OCI-LY7 (cell line): ENCODE results near the gene TLE1. TPM values are rescaled to one million over a fixed set of nuclear protein-coding genes. Genes with fewer than 3 reads are reported as not detected.

Source experiments
- BruUV-seq: library from RNA; stranded (reverse); fragments of 400-500 nt; replicated peaks from 2 replicates; lab custom pipeline; 2021; lab: Mats Ljungman, UMichigan
- CTCF ChIA-PET: fragments of 300-600 bp; sonication (Branson Sonifier 250); formaldehyde crosslinking; loops from one replicate; lab custom pipeline; 2022; ENCODE audit warnings: antibody characterized with exemption; ENCODE audit not compliant: unreplicated experiment; lab: Charles Lee
- POLR2A ChIA-PET: fragments of 300-600 bp; sonication (Branson Sonifier 250); formaldehyde crosslinking; loops from one replicate; lab custom pipeline; 2022; ENCODE audit warnings: antibody characterized with exemption; lab: Charles Lee
- DNase-seq: peaks from one replicate; pipeline ENCODE4 v3.0.0-alpha.2; 2015; ENCODE audit warnings: low spot score
- H2AFZ ChIP-seq: fragments of 200-600 bp; sonication (generic), shearing (Covaris generic); 2 replicates; pipeline ENCODE4 v1.6.1; 2014; ENCODE audit warnings: mild to moderate bottlenecking, antibody characterized with exemption, low read length, moderate library complexity
- H3K27ac ChIP-seq: fragments of 200-600 bp; sonication (generic); 2 replicates; pipeline ENCODE4 v1.5.1; 2014; ENCODE audit warnings: mixed run types, low read depth, mild to moderate bottlenecking, moderate library complexity, low read length, inconsistent platforms; ENCODE audit not compliant: poor library complexity, severe bottlenecking
- H3K36me3 ChIP-seq: fragments of 200-600 bp; sonication (generic); 2 replicates; pipeline ENCODE4 v1.6.1; 2014; ENCODE audit warnings: mild to moderate bottlenecking, antibody characterized with exemption, low read length, moderate library complexity, mixed read lengths; ENCODE audit not compliant: insufficient read depth
- H3K4me1 ChIP-seq: fragments of 200-600 bp; sonication (generic); 2 replicates; pipeline ENCODE4 v1.5.1; 2014; ENCODE audit warnings: mild to moderate bottlenecking, low read length; ENCODE audit not compliant: insufficient read depth, poor library complexity, severe bottlenecking
- H3K4me2 ChIP-seq: fragments of 200-600 bp; sonication (generic); 2 replicates; pipeline ENCODE4 v1.6.1; 2014; ENCODE audit warnings: mild to moderate bottlenecking, low read length
- H3K4me3 ChIP-seq: fragments of 200-600 bp; sonication (generic); 2 replicates; pipeline ENCODE4 v1.5.1; 2014; ENCODE audit warnings: mild to moderate bottlenecking, low read depth, low read length; ENCODE audit not compliant: poor library complexity, severe bottlenecking
- H3K79me2 ChIP-seq: fragments of 200-600 bp; sonication (generic); 2 replicates; pipeline ENCODE4 v1.6.1; 2016; ENCODE audit warnings: low read depth, mild to moderate bottlenecking, low read length, moderate library complexity, mixed read lengths; ENCODE audit not compliant: insufficient read depth
- H3K9me2 ChIP-seq: fragments of 200-600 bp; sonication (generic); 2 replicates; pipeline ENCODE4 v1.6.1; 2016; ENCODE audit warnings: mild to moderate bottlenecking, low read length, mixed read lengths; ENCODE audit not compliant: insufficient read depth
- H3K9me3 ChIP-seq: fragments of 200-600 bp; sonication (generic); 2 replicates; pipeline ENCODE4 v1.6.1; 2014; ENCODE audit warnings: mild to moderate bottlenecking, mixed run types, low read length, mixed read lengths
- H4K20me1 ChIP-seq: fragments of 200-600 bp; sonication (generic); 2 replicates; pipeline ENCODE4 v1.6.1; 2014; ENCODE audit warnings: mild to moderate bottlenecking, antibody characterized with exemption, low read length, moderate library complexity, mixed read lengths; ENCODE audit not compliant: insufficient read depth
- EZH2phosphoT487 ChIP-seq: fragments of 200-600 bp; sonication (generic); IDR thresholded peaks from 2 replicates; pipeline ENCODE4 v1.6.1; 2018; ENCODE audit warnings: low read depth, borderline replicate concordance, mild to moderate bottlenecking, mixed run types, antibody characterized with exemption, low read length, moderate library complexity, mixed read lengths
- intact Hi-C: fragments of 100-400 bp; cut with micrococcal nuclease; formaldehyde crosslinking; loops from one replicate; pipeline ENCODE4 v1.10.0; 2022; ENCODE audit not compliant: unreplicated experiment
- total RNA-seq, 2 experiments: library from RNA; depleted of rRNA in 1 of 2; stranded (reverse); fragments of >200 nt in 1 of 2; shearing (Covaris generic) in 1 of 2; gene quantifications; 2 replicates each; pipeline ENCODE4 v1.2.3, GENCODE V29; 2014 to 2022
- TF ChIP-seq, protein P1 (sequence below): fragments of 200-600 bp; sonication (generic); conservative IDR thresholded peaks from 2 replicates; pipeline ENCODE4 v1.5.1; 2014; ENCODE audit warnings: mild to moderate bottlenecking, antibody characterized with exemption, low read length, moderate library complexity, mixed read lengths

The TLE1 gene
- total RNA-seq, 2 experiments from 2014 or later, result 0.13 TPM; not detected in 1

DNA sequence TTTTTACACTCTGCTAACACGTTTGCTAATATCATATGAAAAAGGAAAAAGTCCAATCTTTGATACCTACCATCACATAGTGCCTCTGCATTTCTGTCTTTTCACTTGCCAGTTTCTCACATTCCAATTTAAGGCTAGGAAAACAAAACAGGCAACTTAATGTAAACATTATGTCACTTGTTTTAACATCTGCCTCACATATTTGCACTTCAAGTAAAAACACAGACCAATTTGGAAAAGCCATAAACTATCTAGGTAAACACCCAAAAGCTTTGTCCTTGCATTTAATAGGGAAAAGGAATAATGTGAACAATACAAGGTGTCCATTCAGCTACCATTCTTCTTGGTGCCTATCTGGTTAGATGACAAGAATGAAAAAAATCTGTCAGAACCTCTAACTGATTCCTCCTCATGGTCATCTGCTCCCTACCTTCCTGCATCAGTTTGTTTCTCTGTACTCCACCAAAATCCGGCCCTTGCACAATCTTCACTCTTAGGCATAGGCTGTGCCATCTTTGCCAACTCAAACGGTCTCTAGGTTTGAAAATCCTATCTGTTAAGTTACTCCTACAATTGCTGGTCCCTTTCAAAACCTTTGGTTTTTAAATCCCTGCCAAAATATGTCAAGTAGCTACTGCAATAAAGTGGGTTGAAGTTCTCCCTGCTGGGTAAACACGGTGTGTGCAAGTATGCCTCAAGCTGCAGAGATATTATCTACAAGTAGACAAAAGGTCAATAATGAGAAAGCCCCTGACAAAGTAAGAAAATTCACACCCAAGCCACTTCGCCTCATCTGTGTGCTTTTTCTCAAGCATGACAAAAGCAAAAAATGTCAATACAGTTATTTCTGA, 3.4 kb downstream of the TLE1 start:
- H3K79me2 ChIP-seq, result no peaks in the 10 kb centered on the region
- intact Hi-C loops, result no loop called here
- H3K9me3 ChIP-seq, result no peaks in the 10 kb centered on the region
- H3K27ac ChIP-seq, result no peak overlapping the region
- H3K9me2 ChIP-seq, result no peaks in the 10 kb centered on the region
- no peaks in the 10 kb centered on the region for H4K20me1 ChIP-seq
- ChIA-PET CTCF (no interaction called here), POLR2A (no interaction called here)
- H3K4me2 ChIP-seq, result no peak overlapping the region
- H2AFZ ChIP-seq, result no peak overlapping the region
- H3K36me3 ChIP-seq, result no peaks in the 10 kb centered on the region
- TF ChIP-seq, protein P1, sequence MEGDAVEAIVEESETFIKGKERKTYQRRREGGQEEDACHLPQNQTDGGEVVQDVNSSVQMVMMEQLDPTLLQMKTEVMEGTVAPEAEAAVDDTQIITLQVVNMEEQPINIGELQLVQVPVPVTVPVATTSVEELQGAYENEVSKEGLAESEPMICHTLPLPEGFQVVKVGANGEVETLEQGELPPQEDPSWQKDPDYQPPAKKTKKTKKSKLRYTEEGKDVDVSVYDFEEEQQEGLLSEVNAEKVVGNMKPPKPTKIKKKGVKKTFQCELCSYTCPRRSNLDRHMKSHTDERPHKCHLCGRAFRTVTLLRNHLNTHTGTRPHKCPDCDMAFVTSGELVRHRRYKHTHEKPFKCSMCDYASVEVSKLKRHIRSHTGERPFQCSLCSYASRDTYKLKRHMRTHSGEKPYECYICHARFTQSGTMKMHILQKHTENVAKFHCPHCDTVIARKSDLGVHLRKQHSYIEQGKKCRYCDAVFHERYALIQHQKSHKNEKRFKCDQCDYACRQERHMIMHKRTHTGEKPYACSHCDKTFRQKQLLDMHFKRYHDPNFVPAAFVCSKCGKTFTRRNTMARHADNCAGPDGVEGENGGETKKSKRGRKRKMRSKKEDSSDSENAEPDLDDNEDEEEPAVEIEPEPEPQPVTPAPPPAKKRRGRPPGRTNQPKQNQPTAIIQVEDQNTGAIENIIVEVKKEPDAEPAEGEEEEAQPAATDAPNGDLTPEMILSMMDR, result no peak
- no peak for TF ChIP-seq EZH2phosphoT487
- BruUV-seq, result no TSS peak
- H3K4me3 ChIP-seq, result no peak overlapping the region
- H3K4me1 ChIP-seq, result no peaks in the 10 kb centered on the region
- DNase-seq, result no peak

DNA sequence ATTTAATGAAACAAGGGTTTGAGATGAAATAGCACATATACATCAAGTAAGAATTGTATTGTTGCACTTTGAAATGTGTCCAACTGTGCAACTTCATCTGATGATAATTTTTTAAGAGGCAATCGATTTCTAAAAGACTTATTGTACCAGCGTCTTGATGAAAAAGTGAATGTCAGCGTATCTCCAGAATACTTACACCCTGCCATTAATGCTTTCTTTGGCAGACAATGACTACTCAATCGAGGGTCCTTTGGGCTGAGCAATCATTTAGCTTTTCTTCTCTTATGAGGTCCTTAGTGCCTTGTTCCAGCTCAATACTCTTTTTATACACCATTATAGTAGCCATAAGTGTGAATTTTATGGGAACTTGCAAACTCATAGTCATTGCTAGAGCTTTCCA, 4.7 kb downstream of the TLE1 start:
- CTCF ChIA-PET, result no interaction called here
- no peaks in the 10 kb centered on the region for H3K9me3 ChIP-seq
- H3K4me3 ChIP-seq, result no peak overlapping the region
- H3K4me2 ChIP-seq, result no peak overlapping the region
- no TSS peak for BruUV-seq
- H3K9me2 ChIP-seq, result no peaks in the 10 kb centered on the region
- no peaks in the 10 kb centered on the region for H3K79me2 ChIP-seq
- no peak for DNase-seq
- no peaks in the 10 kb centered on the region for H3K36me3 ChIP-seq
- H2AFZ ChIP-seq, result no peak overlapping the region
- intact Hi-C loops, result no loop called here
- no peaks in the 10 kb centered on the region for H3K4me1 ChIP-seq
- POLR2A ChIA-PET, result no interaction called here
- no peaks in the 10 kb centered on the region for H4K20me1 ChIP-seq
- TF ChIP-seq, protein P1, result no peak
- TF ChIP-seq EZH2phosphoT487, result no peak
- H3K27ac ChIP-seq, result no peak overlapping the region

GRCh38 chr9:81683704-81684103, 5.6 kb downstream of the TLE1 start:
- Histone ChIP-seq H3K4me1 (no peaks in the 10 kb centered on the region), H3K4me3 (no peak overlapping the region), H3K79me2 (no peaks in the 10 kb centered on the region), H3K9me3 (no peaks in the 10 kb centered on the region), H3K9me2 (no peaks in the 10 kb centered on the region), H4K20me1 (no peaks in the 10 kb centered on the region), H3K4me2 (no peak overlapping the region), H2AFZ (no peak overlapping the region), H3K36me3 (no peaks in the 10 kb centered on the region), H3K27ac (no peak overlapping the region)
- no TSS peak for BruUV-seq
- TF ChIP-seq, protein P1, result no peak
- no peak for TF ChIP-seq EZH2phosphoT487
- CTCF ChIA-PET, result no interaction called here
- no peak for DNase-seq
- intact Hi-C loops, result no loop called here
- POLR2A ChIA-PET, result interaction anchor here (0.6 to 0.9 kb wide), 2 partner anchors 30 to 129 kb away, joined by 3 read pairs; no protein-coding TSS in a partner anchor
